Measurements from ENCODE around the gene MCF2L.

The MCF2L gene

GRCh38 chr13:113058129-113058987 lies 89.3 kb downstream of the MCF2L start:
- no peak for ATAC-seq
- TF ChIP-seq ISL1 (CRISPR knock-in tag; IDR thresholded peaks at IDR 0.05), result no peak
- TF ChIP-seq CSRNP3 (CRISPR knock-in tag; IDR thresholded peaks at IDR 0.05), result no peak
- no peak for TF ChIP-seq TSHZ2 (CRISPR knock-in tag; IDR thresholded peaks at IDR 0.05)
- TF ChIP-seq OSR1 (CRISPR knock-in tag; IDR thresholded peaks at IDR 0.05), result no peak
- no peak for TF ChIP-seq POU6F1 (CRISPR knock-in tag; IDR thresholded peaks at IDR 0.05; ENCODE audit: borderline replicate concordance, low read depth)
- no peak for TF ChIP-seq CREB5 (CRISPR knock-in tag; IDR thresholded peaks at IDR 0.05; ENCODE audit: low read depth)
- TF ChIP-seq ZFP30 (CRISPR knock-in tag; IDR thresholded peaks at IDR 0.05), result no peak
- no peak for TF ChIP-seq TOX (CRISPR knock-in tag; IDR thresholded peaks at IDR 0.05; ENCODE audit: borderline replicate concordance)
- no peak for TF ChIP-seq BACH2 (CRISPR knock-in tag; IDR thresholded peaks at IDR 0.05; ENCODE audit: borderline replicate concordance)
- TF ChIP-seq PATZ1 (CRISPR knock-in tag; IDR thresholded peaks at IDR 0.05; ENCODE audit: borderline replicate concordance), result no peak
- TF ChIP-seq ZNF8 (CRISPR knock-in tag; IDR thresholded peaks at IDR 0.05), result no peak

- no peak; the same call in 2 of the 3 replicates for ATAC-seq
- TF ChIP-seq ZFP3 (CRISPR knock-in tag; IDR thresholded peaks at IDR 0.05) (no peak), PATZ1 (CRISPR knock-in tag; IDR thresholded peaks at IDR 0.05; ENCODE audit: borderline replicate concordance) (no peak), OSR1 (CRISPR knock-in tag; IDR thresholded peaks at IDR 0.05) (no peak), PPARA (CRISPR knock-in tag; IDR thresholded peaks at IDR 0.05; ENCODE audit: borderline replicate concordance) (no peak), BACH2 (CRISPR knock-in tag; IDR thresholded peaks at IDR 0.05; ENCODE audit: borderline replicate concordance) (no peak), ZFP30 (CRISPR knock-in tag; IDR thresholded peaks at IDR 0.05) (no peak), ARNTL (CRISPR knock-in tag; IDR thresholded peaks at IDR 0.05; ENCODE audit: borderline replicate concordance, low read depth) (no peak), CSRNP3 (CRISPR knock-in tag; IDR thresholded peaks at IDR 0.05) (no peak)
Measured at GRCh38 chr13:113058988-113059850, 90.2 kb downstream of the MCF2L start.
